SH-SY5Y (cell line): ENCODE results near the gene DHX16.

ENCODE experiments used
- GATA2 ChIP-seq: IDR thresholded peaks from 2 replicates; pipeline ENCODE4 v1.6.1; 2011; ENCODE audit warnings: mild to moderate bottlenecking, low read depth, low read length
- GATA3 ChIP-seq: IDR thresholded peaks from 2 replicates; pipeline ENCODE4 v1.6.1; 2011; ENCODE audit warnings: low read depth, mild to moderate bottlenecking, low read length, moderate library complexity

DNA sequence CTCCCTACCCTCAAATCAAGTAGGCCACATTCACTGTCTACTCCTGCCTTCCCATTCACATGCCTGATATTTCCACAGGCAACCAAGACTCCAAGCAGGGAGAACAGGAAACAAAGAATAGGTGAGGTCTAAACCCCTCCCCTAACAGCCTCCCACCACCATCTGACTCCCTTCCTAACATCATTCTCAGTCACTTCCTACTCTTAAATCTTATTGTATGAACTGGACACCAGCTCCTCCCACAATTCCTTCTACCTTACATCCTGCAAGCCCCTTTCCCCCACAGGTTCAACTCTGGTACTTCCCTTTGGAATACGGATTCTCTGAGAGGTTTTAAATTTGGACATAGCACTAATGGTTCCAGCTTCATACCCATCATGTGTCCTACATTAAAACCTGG is 26.8 kb downstream of the DHX16 start:
- TF ChIP-seq GATA3: no peak
- TF ChIP-seq GATA2: no peak
